OCI-LY1 (cell line): ENCODE measurements around the gene NSG1.

ENCODE experiments used
- H2AFZ ChIP-seq: fragments of 200-600 bp; sonication (generic), shearing (Covaris generic); 2 replicates; pipeline ENCODE4 v1.6.0; 2014; ENCODE audit warnings: antibody characterized with exemption, mild to moderate bottlenecking, low read length
- H3F3A ChIP-seq: fragments of 200-600 bp; sonication (generic), shearing (Covaris generic); 2 replicates; pipeline ENCODE4 v1.6.0; 2014; ENCODE audit warnings: mild to moderate bottlenecking, antibody characterized with exemption, low read length, moderate library complexity; ENCODE audit not compliant: insufficient read depth
- H3K27ac ChIP-seq: fragments of 200-600 bp; sonication (generic); 2 replicates; pipeline ENCODE4 v1.5.1; 2014; ENCODE audit warnings: low read length, mixed run types, mild to moderate bottlenecking, low read depth; ENCODE audit not compliant: poor library complexity, severe bottlenecking
- H3K27me3 ChIP-seq: fragments of 200-600 bp; sonication (generic); 2 replicates; pipeline ENCODE4 v1.6.0; 2014; ENCODE audit warnings: antibody characterized with exemption, mild to moderate bottlenecking, low read length, moderate library complexity; ENCODE audit not compliant: insufficient read depth
- H3K36me3 ChIP-seq: fragments of 200-600 bp; sonication (generic); 2 replicates; pipeline ENCODE4 v1.6.1; 2014; ENCODE audit warnings: mild to moderate bottlenecking, antibody characterized with exemption, low read length, moderate library complexity, mixed read lengths; ENCODE audit not compliant: insufficient read depth
- H3K4me1 ChIP-seq: fragments of 200-600 bp; sonication (generic); 2 replicates; pipeline ENCODE4 v1.5.1; 2014; ENCODE audit warnings: mild to moderate bottlenecking, low read length, moderate library complexity; ENCODE audit not compliant: insufficient read depth, severe bottlenecking
- H3K4me2 ChIP-seq: fragments of 200-600 bp; sonication (generic), shearing (Covaris generic); 2 replicates; pipeline ENCODE4 v1.6.1; 2014; ENCODE audit warnings: low read length
- H3K4me3 ChIP-seq: fragments of 200-600 bp; sonication (generic); 2 replicates; pipeline ENCODE4 v1.5.1; 2014; ENCODE audit warnings: low read length, low read depth, mild to moderate bottlenecking, mixed read lengths; ENCODE audit not compliant: poor library complexity, severe bottlenecking
- H3K79me2 ChIP-seq: fragments of 200-600 bp; shearing (Covaris generic); 2 replicates; pipeline ENCODE4 v1.6.1; 2016; ENCODE audit warnings: mixed run types, low read length, mixed read lengths; ENCODE audit not compliant: insufficient read depth
- H3K9ac ChIP-seq: fragments of 200-600 bp; sonication (generic), shearing (Covaris generic); 2 replicates; pipeline ENCODE4 v1.6.1; 2014; ENCODE audit warnings: mild to moderate bottlenecking, low read length, mixed read lengths
- H3K9me2 ChIP-seq: fragments of 200-600 bp; sonication (generic), shearing (Covaris generic); 2 replicates; pipeline ENCODE4 v1.6.1; 2014; ENCODE audit warnings: low read depth, mild to moderate bottlenecking, low read length, mixed read lengths
- H3K9me3 ChIP-seq: fragments of 200-600 bp; shearing (Covaris generic); 2 replicates; pipeline ENCODE4 v1.6.1; 2014; ENCODE audit warnings: low read length, mixed read lengths
- H4K20me1 ChIP-seq: fragments of 200-600 bp; sonication (generic), shearing (Covaris generic); 2 replicates; pipeline ENCODE4 v1.6.0; 2016; ENCODE audit warnings: mild to moderate bottlenecking, low read length; ENCODE audit not compliant: insufficient read depth
- EZH2 ChIP-seq: fragments of 200-600 bp; sonication (generic), shearing (Covaris generic); IDR thresholded peaks from 2 replicates; pipeline ENCODE4 v1.8.0; 2017; ENCODE audit warnings: borderline replicate concordance, mixed run types, mild to moderate bottlenecking, antibody characterized with exemption, low read length, moderate library complexity, mixed read lengths
- TF ChIP-seq, protein P1 (sequence below): fragments of 200-600 bp; sonication (generic), shearing (Covaris generic); IDR thresholded peaks from 2 replicates; pipeline ENCODE4 v1.5.1; 2017; ENCODE audit warnings: mild to moderate bottlenecking, antibody characterized with exemption, low read length, moderate library complexity, mixed read lengths

Gene NSG1

DNA sequence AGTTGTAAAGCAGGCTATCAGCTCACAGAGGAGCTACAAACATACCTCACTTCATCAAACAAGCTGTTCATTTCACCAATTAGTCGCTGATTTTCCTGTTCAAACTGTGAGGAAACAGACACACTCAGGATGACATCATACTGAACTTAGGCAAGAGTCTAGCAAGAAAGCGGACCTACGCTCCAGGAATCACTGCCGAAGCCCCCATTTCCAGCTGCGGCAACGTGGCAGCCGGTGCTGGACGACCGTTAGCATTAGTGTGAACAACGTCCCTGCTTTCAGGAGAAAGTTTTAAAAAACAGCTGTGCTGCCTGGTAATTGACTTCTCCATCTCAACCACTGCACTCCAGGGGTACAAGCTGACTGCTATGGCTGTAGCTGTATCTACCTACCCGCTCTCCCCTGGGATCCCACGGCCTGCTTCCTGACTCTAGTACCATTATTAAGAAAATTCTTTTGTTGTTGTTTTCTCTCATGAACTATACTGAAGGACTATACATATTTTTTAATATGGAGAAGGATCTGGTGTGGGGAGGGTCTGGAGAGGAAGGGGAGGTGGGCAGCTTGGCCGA is 38.3 kb downstream of the NSG1 start:
- no peak overlapping the region for H3K9ac ChIP-seq
- no peaks in the 10 kb centered on the region for H3K9me3 ChIP-seq
- peaks cover 13% of the 10 kb centered on the region for H3K4me1 ChIP-seq
- TF ChIP-seq, protein P1, sequence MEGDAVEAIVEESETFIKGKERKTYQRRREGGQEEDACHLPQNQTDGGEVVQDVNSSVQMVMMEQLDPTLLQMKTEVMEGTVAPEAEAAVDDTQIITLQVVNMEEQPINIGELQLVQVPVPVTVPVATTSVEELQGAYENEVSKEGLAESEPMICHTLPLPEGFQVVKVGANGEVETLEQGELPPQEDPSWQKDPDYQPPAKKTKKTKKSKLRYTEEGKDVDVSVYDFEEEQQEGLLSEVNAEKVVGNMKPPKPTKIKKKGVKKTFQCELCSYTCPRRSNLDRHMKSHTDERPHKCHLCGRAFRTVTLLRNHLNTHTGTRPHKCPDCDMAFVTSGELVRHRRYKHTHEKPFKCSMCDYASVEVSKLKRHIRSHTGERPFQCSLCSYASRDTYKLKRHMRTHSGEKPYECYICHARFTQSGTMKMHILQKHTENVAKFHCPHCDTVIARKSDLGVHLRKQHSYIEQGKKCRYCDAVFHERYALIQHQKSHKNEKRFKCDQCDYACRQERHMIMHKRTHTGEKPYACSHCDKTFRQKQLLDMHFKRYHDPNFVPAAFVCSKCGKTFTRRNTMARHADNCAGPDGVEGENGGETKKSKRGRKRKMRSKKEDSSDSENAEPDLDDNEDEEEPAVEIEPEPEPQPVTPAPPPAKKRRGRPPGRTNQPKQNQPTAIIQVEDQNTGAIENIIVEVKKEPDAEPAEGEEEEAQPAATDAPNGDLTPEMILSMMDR = no peak
- no peak for TF ChIP-seq EZH2
- H3K27me3 ChIP-seq = no peaks in the 10 kb centered on the region
- H3K27ac ChIP-seq = no peak overlapping the region
- H2AFZ ChIP-seq = no peak overlapping the region
- H3K79me2 ChIP-seq = no peaks in the 10 kb centered on the region
- H3K4me3 ChIP-seq = no peak overlapping the region
- no peaks in the 10 kb centered on the region for H4K20me1 ChIP-seq
- H3K36me3 ChIP-seq = peaks cover 7% of the 10 kb centered on the region
- no peak overlapping the region for H3K4me2 ChIP-seq
- no peaks in the 10 kb centered on the region for H3F3A ChIP-seq
- H3K9me2 ChIP-seq = no peaks in the 10 kb centered on the region

DNA sequence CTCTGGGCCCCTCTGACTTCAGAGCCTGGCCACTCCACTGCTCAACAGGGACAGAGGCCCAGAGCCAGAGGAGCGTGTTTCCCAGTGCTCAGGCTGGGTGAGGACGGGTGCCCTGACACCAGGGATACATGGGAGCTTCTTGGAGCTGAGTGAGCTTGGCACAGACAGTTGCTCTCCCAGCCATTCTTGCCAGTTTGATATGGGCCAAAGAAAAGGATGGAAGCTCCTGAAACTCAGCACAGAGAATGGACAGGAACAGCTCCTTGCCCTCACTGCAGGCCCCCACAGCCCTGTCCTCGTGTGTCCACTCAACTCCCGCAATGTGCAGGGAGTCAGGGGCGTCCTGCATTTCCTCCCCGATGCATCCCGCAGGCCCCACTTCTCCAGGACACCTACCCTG is 38.8 kb downstream of the NSG1 start:
- TF ChIP-seq, protein P1 = no peak
- TF ChIP-seq EZH2 = no peak

DNA sequence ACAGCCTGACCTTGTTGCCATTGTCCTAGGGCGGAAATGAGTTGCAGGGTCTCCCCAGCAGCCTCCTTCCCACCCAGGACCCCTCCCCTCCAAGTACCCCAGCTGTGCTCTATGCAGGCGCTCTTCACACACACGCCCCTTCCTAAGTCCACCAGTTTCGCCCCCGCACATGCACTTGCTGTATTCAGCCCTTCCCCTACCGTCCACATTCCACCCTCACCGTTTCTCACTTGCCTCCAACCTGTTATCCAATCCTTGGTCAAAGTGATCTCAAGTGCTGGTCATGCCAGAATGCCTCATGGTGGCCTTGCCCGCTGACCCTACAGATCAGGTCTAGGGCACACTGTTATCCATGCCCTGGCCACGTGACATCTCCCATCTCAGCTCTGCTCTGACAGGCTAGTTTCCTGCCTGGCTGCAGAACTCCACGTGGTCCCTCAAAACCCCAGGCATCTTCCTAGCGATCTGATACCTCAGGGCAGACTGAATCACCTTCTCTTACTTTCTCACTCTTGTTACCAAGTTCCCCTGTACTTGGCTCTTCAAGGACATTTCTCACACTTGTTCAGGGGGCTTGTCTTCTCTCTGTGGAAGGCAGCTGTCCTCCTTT is 39.7 kb downstream of the NSG1 start:
- no peaks in the 10 kb centered on the region for H4K20me1 ChIP-seq
- H3K27me3 ChIP-seq = no peaks in the 10 kb centered on the region
- TF ChIP-seq, protein P1 = no peak
- TF ChIP-seq EZH2 = no peak
- no peaks in the 10 kb centered on the region for H3F3A ChIP-seq
- H3K4me1 ChIP-seq = peaks cover 18% of the 10 kb centered on the region
- no peak overlapping the region for H2AFZ ChIP-seq
- no peak overlapping the region for H3K27ac ChIP-seq
- no peaks in the 10 kb centered on the region for H3K9me3 ChIP-seq
- H3K79me2 ChIP-seq = no peaks in the 10 kb centered on the region
- no peaks in the 10 kb centered on the region for H3K9me2 ChIP-seq
- no peak overlapping the region for H3K9ac ChIP-seq
- no peak overlapping the region for H3K4me2 ChIP-seq
- no peak overlapping the region for H3K4me3 ChIP-seq
- no peaks in the 10 kb centered on the region for H3K36me3 ChIP-seq

More for the DNA sequence above, 38.8 kb downstream of the NSG1 start:
- no peaks in the 10 kb centered on the region for H3K9me2 ChIP-seq
- H3K36me3 ChIP-seq = peaks cover 2% of the 10 kb centered on the region; the same call in 1 of the 2 replicates
- H3K79me2 ChIP-seq = no peaks in the 10 kb centered on the region
- no peak overlapping the region for H3K9ac ChIP-seq
- no peaks in the 10 kb centered on the region for H3K27me3 ChIP-seq
- H3K27ac ChIP-seq = no peak overlapping the region
- no peaks in the 10 kb centered on the region for H4K20me1 ChIP-seq
- H3K4me3 ChIP-seq = no peak overlapping the region
- no peak overlapping the region for H3K4me2 ChIP-seq
- H3F3A ChIP-seq = no peaks in the 10 kb centered on the region
- peaks cover 16% of the 10 kb centered on the region for H3K4me1 ChIP-seq
- H3K9me3 ChIP-seq = no peaks in the 10 kb centered on the region
- no peak overlapping the region for H2AFZ ChIP-seq
